Measurements from ENCODE around the gene CCDC57.
"Not testable (repeated sequence)": the region's sequence is repeated elsewhere in the genome, so short reads cannot be mapped to it uniquely, and the experiment has no call there.

Gene CCDC57

GRCh38 chr17:82222816-82223215 is 10.2 kb upstream of the CCDC57 start:
- no peak for DNase-seq (ENCODE audit: low spot score)

GRCh38 chr17:82221341-82221902 is 8.8 kb upstream of the CCDC57 start:
- DNase-seq (ENCODE audit: low spot score), result no peak

- no peak for DNase-seq (ENCODE audit: low spot score)
Measured at GRCh38 chr17:82219753-82220709, 7.4 kb upstream of the CCDC57 start.

GRCh38 chr17:82219083-82219482 is 6.4 kb upstream of the CCDC57 start:
- no peak for DNase-seq (ENCODE audit: low spot score)

- no peak for DNase-seq (ENCODE audit: low spot score)
Measured at GRCh38 chr17:82218349-82219075, 5.9 kb upstream of the CCDC57 start.

- DNase-seq (ENCODE audit: low spot score), result no peak
Measured at GRCh38 chr17:82217530-82218204, 5.0 kb upstream of the CCDC57 start.

GRCh38 chr17:82217120-82217529 is 4.5 kb upstream of the CCDC57 start:
- DNase-seq (ENCODE audit: low spot score), result no peak

- no peak for DNase-seq (ENCODE audit: low spot score)
Measured at GRCh38 chr17:82216301-82217119, 3.9 kb upstream of the CCDC57 start.

GRCh38 chr17:82215972-82216300 is 3.3 kb upstream of the CCDC57 start:
- no peak for DNase-seq (ENCODE audit: low spot score)

- DNase-seq (ENCODE audit: low spot score), result peak; percentile 58
Measured at GRCh38 chr17:82215095-82215971, 2.7 kb upstream of the CCDC57 start.

GRCh38 chr17:82214012-82214628 is 1.5 kb upstream of the CCDC57 start:
- no peak for DNase-seq (ENCODE audit: low spot score)

GRCh38 chr17:82213251-82214011 is 789 bp upstream of the CCDC57 start:
- peak; percentile 79 for DNase-seq (ENCODE audit: low spot score)

- not testable (repeated sequence) for DNase-seq (ENCODE audit: low spot score)
Measured at GRCh38 chr17:82210655-82211054, 2.0 kb downstream of the CCDC57 start.

- peak; percentile 88 for DNase-seq (ENCODE audit: low spot score)
Measured at GRCh38 chr17:82205720-82206508, 6.7 kb downstream of the CCDC57 start.

GRCh38 chr17:82204831-82205719 is 7.6 kb downstream of the CCDC57 start:
- no peak for DNase-seq (ENCODE audit: low spot score)

- DNase-seq (ENCODE audit: low spot score), result no peak
Measured at GRCh38 chr17:82203920-82204319, 8.7 kb downstream of the CCDC57 start.

GRCh38 chr17:82202981-82203380 is 9.7 kb downstream of the CCDC57 start:
- no peak for DNase-seq (ENCODE audit: low spot score)

All from iPS-NIHi11 (cell line).